Measurements from ENCODE around the gene SLC38A10. TPM values are rescaled to one million over a fixed set of nuclear protein-coding genes. Genes with fewer than 3 reads are reported as not detected.

The SLC38A10 gene
- total RNA-seq, 4 donors from 2014 or later, result 24.5 to 56.5 (median 28.8) TPM

GRCh38 chr17:81219476-81220180, 75.5 kb downstream of the SLC38A10 start:
- intact Hi-C loops (cut with DNase I; ENCODE audit: low total_unique reads), result loop anchor here (10.0 kb wide), 1 partner anchor 185 kb away; the partner anchor contains the start of gene BAIAP2
- Histone ChIP-seq H3K27ac (no peak overlapping the region), H3K9me3 (no peaks in the 10 kb centered on the region), H3K36me3 (peaks cover 0 to 5% of the 10 kb centered on the region in 2 donors), H3K27me3 (no peaks in the 10 kb centered on the region), H3K4me3 (no peak overlapping the region), H3K4me1 (peaks cover 11 to 18% of the 10 kb centered on the region in 2 donors)
- DNase-seq (no peak), ATAC-seq (no peak)
- in situ Hi-C loops (cut with MboI; ENCODE audit: low sequenced_read_pairs in 4 of 4), result no loop called here
- TF ChIP-seq POLR2A (IDR thresholded peaks at IDR 0.05), result no peak
- TF ChIP-seq, protein P1, sequence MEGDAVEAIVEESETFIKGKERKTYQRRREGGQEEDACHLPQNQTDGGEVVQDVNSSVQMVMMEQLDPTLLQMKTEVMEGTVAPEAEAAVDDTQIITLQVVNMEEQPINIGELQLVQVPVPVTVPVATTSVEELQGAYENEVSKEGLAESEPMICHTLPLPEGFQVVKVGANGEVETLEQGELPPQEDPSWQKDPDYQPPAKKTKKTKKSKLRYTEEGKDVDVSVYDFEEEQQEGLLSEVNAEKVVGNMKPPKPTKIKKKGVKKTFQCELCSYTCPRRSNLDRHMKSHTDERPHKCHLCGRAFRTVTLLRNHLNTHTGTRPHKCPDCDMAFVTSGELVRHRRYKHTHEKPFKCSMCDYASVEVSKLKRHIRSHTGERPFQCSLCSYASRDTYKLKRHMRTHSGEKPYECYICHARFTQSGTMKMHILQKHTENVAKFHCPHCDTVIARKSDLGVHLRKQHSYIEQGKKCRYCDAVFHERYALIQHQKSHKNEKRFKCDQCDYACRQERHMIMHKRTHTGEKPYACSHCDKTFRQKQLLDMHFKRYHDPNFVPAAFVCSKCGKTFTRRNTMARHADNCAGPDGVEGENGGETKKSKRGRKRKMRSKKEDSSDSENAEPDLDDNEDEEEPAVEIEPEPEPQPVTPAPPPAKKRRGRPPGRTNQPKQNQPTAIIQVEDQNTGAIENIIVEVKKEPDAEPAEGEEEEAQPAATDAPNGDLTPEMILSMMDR (IDR thresholded peaks at IDR 0.05 in 4 of 5, conservative IDR thresholded peaks at IDR 0.05 in 1 of 5), result no peak

- TF ChIP-seq, protein P1 (IDR thresholded peaks at IDR 0.05 in 4 of 5, conservative IDR thresholded peaks at IDR 0.05 in 1 of 5), result no peak
- no peak for TF ChIP-seq POLR2A (IDR thresholded peaks at IDR 0.05)
- Histone ChIP-seq H3K4me3 (no peak overlapping the region), H3K4me1 (peaks cover 11 to 18% of the 10 kb centered on the region in 2 donors), H3K27me3 (no peaks in the 10 kb centered on the region), H3K9me3 (no peaks in the 10 kb centered on the region), H3K27ac (no peak overlapping the region), H3K36me3 (peaks cover 0 to 5% of the 10 kb centered on the region in 2 donors)
- in situ Hi-C loops (cut with MboI; ENCODE audit: low sequenced_read_pairs in 4 of 4) (no loop called here), intact Hi-C loops (cut with DNase I; ENCODE audit: low total_unique reads) (no loop called here)
- no peak for ATAC-seq
- DNase-seq, result no peak
These were observed 76.1 kb downstream of the SLC38A10 start for GRCh38 chr17:81218991-81219390.

GRCh38 chr17:81218459-81218858, 76.6 kb downstream of the SLC38A10 start:
- Histone ChIP-seq H3K27me3 (no peaks in the 10 kb centered on the region), H3K27ac (no peak overlapping the region), H3K4me1 (peaks cover 11 to 15% of the 10 kb centered on the region in 2 donors), H3K36me3 (peaks cover 0 to 5% of the 10 kb centered on the region in 2 donors), H3K4me3 (no peak overlapping the region), H3K9me3 (no peaks in the 10 kb centered on the region)
- intact Hi-C loops (cut with DNase I; ENCODE audit: low total_unique reads), result no loop called here
- no peak for DNase-seq
- TF ChIP-seq POLR2A (IDR thresholded peaks at IDR 0.05), result no peak
- TF ChIP-seq, protein P1 (IDR thresholded peaks at IDR 0.05 in 4 of 5, conservative IDR thresholded peaks at IDR 0.05 in 1 of 5), result no peak
- no peak for ATAC-seq
- in situ Hi-C loops (cut with MboI; ENCODE audit: low sequenced_read_pairs in 4 of 4), result no loop called here

DNA sequence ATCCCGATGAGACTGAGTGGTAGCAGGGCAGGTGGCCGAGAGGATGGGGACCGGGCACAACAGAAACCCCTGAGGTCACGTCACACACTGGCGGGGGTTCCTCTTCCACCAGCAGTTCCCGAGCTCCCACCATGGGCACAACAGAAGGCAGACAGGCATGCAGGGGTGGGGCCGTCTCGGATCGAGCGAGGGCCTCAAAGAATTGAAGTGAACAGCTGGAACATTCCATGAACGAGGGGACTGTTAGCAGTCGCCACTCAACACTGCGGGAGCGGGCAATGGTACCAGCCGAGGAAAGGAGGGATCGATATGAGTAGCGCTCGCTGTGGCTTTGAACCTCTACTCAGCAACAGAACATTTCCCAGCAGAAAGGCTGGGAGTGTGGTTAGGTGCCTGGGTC, 77.6 kb downstream of the SLC38A10 start:
- ATAC-seq (no peak), DNase-seq (no peak)
- no peak overlapping the region for H3K4me3 ChIP-seq
- no peaks in the 10 kb centered on the region for H3K9me3 ChIP-seq
- intact Hi-C loops (cut with DNase I; ENCODE audit: low total_unique reads), result no loop called here
- peaks cover 11 to 12% of the 10 kb centered on the region in 2 donors for H3K4me1 ChIP-seq
- TF ChIP-seq, protein P1 (IDR thresholded peaks at IDR 0.05 in 4 of 5, conservative IDR thresholded peaks at IDR 0.05 in 1 of 5), result no peak
- TF ChIP-seq POLR2A (IDR thresholded peaks at IDR 0.05), result no peak
- in situ Hi-C loops (cut with MboI; ENCODE audit: low sequenced_read_pairs in 4 of 4), result no loop called here
- peaks cover 0 to 5% of the 10 kb centered on the region in 2 donors for H3K36me3 ChIP-seq
- no peaks in the 10 kb centered on the region for H3K27me3 ChIP-seq
- H3K27ac ChIP-seq, result no peak overlapping the region
